Fibroblast of villous mesenchyme (primary cell): Measurements from ENCODE around the gene TMEM170B. TPM values are rescaled to one million over a fixed set of nuclear protein-coding genes. Genes with fewer than 3 reads are reported as not detected.

Experiments
- DNase-seq: peaks from one replicate; pipeline ENCODE4 v3.0.0-alpha.2; 2010; ENCODE audit warnings: low read depth
- H3K4me3 ChIP-seq: 2 replicates; pipeline ENCODE4 v1.5.1; 2011; ENCODE audit warnings: low read depth, mild to moderate bottlenecking, low read length
- CTCF ChIP-seq: IDR thresholded peaks from 2 replicates; pipeline ENCODE4 v1.5.1; 2012; ENCODE audit warnings: low read depth, mild to moderate bottlenecking, low read length; ENCODE audit not compliant: insufficient read depth
- total RNA-seq: library from RNA; depleted of rRNA; stranded (reverse); fragments of >200 nt; gene quantifications from 2 replicates; pipeline ENCODE4 v1.2.3, GENCODE V29; 2012

TMEM170B gene
- total RNA-seq, 1 donor, result 2.6 TPM

DNA sequence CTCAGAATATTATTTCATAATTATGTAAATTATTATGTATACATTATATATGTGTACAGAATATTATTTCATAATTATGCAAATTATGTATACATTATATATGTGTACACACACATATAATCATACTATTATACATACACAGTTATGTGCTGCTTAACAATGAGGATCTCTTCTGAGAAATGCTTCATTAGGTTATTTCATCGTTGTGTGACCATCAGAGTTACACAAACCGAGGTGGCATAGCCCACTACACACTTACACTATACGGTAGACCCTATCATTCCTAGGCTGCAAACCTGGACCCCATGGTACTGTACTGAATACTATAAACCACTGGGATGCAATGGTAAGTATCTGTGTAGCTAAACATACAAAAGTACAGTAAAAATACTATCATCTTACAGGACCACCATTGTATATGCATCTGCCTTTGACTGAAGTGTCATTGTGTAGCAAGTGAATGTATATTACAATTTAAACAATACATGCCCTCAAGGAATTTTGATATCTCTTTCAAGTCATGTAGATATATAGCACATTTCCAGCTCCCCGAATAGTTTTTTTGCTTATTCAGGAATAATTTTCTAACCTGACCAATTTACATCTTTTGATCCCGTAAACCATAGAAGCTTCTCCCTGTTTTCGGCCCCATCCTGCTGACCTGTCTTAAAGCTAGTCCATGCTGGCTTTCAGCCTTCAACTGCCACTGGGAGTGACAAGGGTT lies 71.2 kb downstream of the TMEM170B start:
- no peak for DNase-seq
- TF ChIP-seq CTCF, result no peak
- no peak overlapping the region for H3K4me3 ChIP-seq

GRCh38 chr6:11609324-11610071 lies 71.9 kb downstream of the TMEM170B start:
- TF ChIP-seq CTCF, result no peak
- DNase-seq, result peak; percentile 85
- H3K4me3 ChIP-seq, result no peak overlapping the region

GRCh38 chr6:11613336-11613735 lies 75.8 kb downstream of the TMEM170B start:
- no peak for TF ChIP-seq CTCF
- DNase-seq, result no peak
- no peak overlapping the region for H3K4me3 ChIP-seq

GRCh38 chr6:11613858-11614257 lies 76.3 kb downstream of the TMEM170B start:
- TF ChIP-seq CTCF, result no peak
- no peak overlapping the region for H3K4me3 ChIP-seq
- DNase-seq, result peak; percentile 94

DNA sequence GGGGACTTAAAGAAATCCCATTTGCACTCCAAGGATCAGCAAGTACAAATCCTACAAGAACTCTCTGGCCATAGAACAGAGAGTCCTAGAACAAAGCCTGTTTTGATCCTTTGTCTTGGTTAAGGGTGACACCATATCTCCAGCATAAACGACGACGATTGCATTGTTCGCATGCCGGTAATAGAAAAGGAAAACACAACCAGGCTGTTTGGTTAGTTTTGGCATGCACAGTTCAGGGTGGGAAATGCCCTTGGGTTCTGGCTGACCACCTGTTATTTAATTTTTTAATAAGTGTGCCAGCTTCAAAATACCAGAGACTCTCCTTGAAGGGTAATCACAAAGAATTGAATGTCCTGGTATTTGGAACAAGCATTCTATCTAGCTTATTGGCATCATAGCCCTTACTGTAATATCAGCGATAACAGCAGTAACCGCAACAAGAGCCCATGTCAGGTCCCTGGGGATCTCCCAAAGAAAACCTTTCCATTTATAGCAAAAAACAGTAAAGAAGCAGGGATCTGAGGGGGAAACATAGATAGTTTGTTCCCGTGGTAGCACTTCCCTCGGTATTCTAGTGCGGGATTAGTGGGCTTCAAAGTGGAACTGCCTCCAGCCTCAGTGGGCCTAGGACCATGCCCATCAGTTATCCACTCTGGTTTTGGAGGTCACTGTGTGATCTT lies 77.1 kb downstream of the TMEM170B start:
- no peak for TF ChIP-seq CTCF
- DNase-seq, result no peak
- H3K4me3 ChIP-seq, result no peak overlapping the region

DNA sequence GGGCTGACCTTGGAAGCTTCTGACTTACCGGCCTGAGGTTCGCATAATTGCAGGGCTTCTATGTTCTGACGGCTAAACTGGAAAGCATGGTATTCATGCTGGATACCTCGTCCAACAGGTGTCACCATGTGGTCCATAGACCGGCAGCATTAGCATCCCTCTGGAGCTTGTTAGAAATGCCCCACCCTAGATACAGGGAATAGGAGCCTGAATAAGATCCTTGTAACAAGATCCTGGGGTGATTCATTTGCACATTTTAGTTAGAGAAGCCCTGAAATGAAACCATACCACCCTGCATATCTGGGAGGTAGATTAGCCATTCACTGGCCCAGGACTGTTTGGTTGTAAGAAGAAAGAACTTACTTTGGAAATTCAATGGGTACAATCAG lies 77.7 kb downstream of the TMEM170B start:
- no peak for TF ChIP-seq CTCF
- H3K4me3 ChIP-seq, result no peak overlapping the region
- DNase-seq, result no peak
